GM21360 (cell line): ENCODE data around the gene PEX26.
"Not testable (repeated sequence)": the region's sequence is repeated elsewhere in the genome, so short reads cannot be mapped to it uniquely, and the experiment has no call there.

Experiments
- ATAC-seq: cut with Tn5 transposase; IDR thresholded peaks from one replicate; pipeline ENCODE4 v1.9.1; 2021; ENCODE audit warnings: mild to moderate bottlenecking, moderate library complexity; ENCODE audit not compliant: unreplicated experiment

The PEX26 gene

GRCh38 chr22:18093661-18094060 lies 15.9 kb downstream of the PEX26 start:
- ATAC-seq = no peak

GRCh38 chr22:18095101-18095805 lies 17.5 kb downstream of the PEX26 start:
- no peak for ATAC-seq

GRCh38 chr22:18096823-18097222 lies 19.0 kb downstream of the PEX26 start:
- ATAC-seq = no peak

GRCh38 chr22:18100781-18101180 lies 23.0 kb downstream of the PEX26 start:
- ATAC-seq = no peak

GRCh38 chr22:18101536-18101935 lies 23.7 kb downstream of the PEX26 start:
- no peak for ATAC-seq

GRCh38 chr22:18103527-18104269 lies 25.9 kb downstream of the PEX26 start:
- ATAC-seq = no peak

GRCh38 chr22:18104566-18104965 lies 26.8 kb downstream of the PEX26 start:
- no peak for ATAC-seq

GRCh38 chr22:18105981-18106380 lies 28.2 kb downstream of the PEX26 start:
- ATAC-seq = not testable (repeated sequence)

GRCh38 chr22:18106550-18107341 lies 29.0 kb downstream of the PEX26 start:
- ATAC-seq = not testable (repeated sequence)

GRCh38 chr22:18108187-18108586 lies 30.4 kb downstream of the PEX26 start:
- ATAC-seq = no peak

GRCh38 chr22:18109410-18110193 lies 31.8 kb downstream of the PEX26 start:
- no peak for ATAC-seq

- peak; percentile 46 for ATAC-seq
Observed at GRCh38 chr22:18110194-18110953, 32.6 kb downstream of the PEX26 start, which contains the start of gene TUBA8. TUBA8 (plus strand) TSS chr22:18110809; CDS start chr22:18110866, 57 bp downstream.

GRCh38 chr22:18110954-18111758 lies 33.4 kb downstream of the PEX26 start:
- ATAC-seq = no peak

GRCh38 chr22:18111759-18112330 lies 34.1 kb downstream of the PEX26 start:
- ATAC-seq = no peak

GRCh38 chr22:18112440-18112839 lies 34.6 kb downstream of the PEX26 start:
- no peak for ATAC-seq

- ATAC-seq = no peak
Observed at GRCh38 chr22:18113680-18114394, 36.0 kb downstream of the PEX26 start.

- no peak for ATAC-seq
Observed at GRCh38 chr22:18114495-18114894, 36.7 kb downstream of the PEX26 start.

- ATAC-seq = no peak
Observed at GRCh38 chr22:18114976-18115652, 37.3 kb downstream of the PEX26 start.
